SK-N-SH treated with all-trans-retinoic acid at 6 μM for 48 hours (cell line): ENCODE results near the gene SRSF1.

ENCODE experiments used
- ATAC-seq: fragments of 200-7000 bp; cut with Tn5 transposase; 3 replicates; pipeline ENCODE4 v1.9.1; 2020; ENCODE audit warnings: mild to moderate bottlenecking, moderate library complexity
- ARNTL ChIP-seq: fragments of 450-650 bp; formaldehyde crosslinking; IDR thresholded peaks from 2 replicates; pipeline ENCODE4 v1.5.0; 2020; ENCODE audit warnings: low read depth, mild to moderate bottlenecking, moderate library complexity, borderline replicate concordance
- BACH2 ChIP-seq: fragments of 250-450 bp; sonication (Bioruptor Pico); IDR thresholded peaks from 2 replicates; pipeline ENCODE4 v1.9.0; 2021; ENCODE audit warnings: mild to moderate bottlenecking, borderline replicate concordance
- CSDC2 ChIP-seq: fragments of 250-450 bp; sonication (Bioruptor Pico); IDR thresholded peaks from 2 replicates; pipeline ENCODE4 v1.5.0; 2020; ENCODE audit warnings: mild to moderate bottlenecking, moderate library complexity
- ESRRG ChIP-seq: fragments of 250-450 bp; sonication (Bioruptor Pico); IDR thresholded peaks from 2 replicates; pipeline ENCODE4 v1.6.1; 2021; ENCODE audit warnings: mild to moderate bottlenecking
- GLIS3 ChIP-seq: fragments of 250-450 bp; sonication (Bioruptor Pico); IDR thresholded peaks from 2 replicates; pipeline ENCODE4 v1.5.0; 2020; ENCODE audit warnings: mild to moderate bottlenecking, moderate library complexity
- ISL1 ChIP-seq: fragments of 250-450 bp; sonication (Bioruptor Pico); IDR thresholded peaks from 2 replicates; pipeline ENCODE4 v2.1.2; 2022; ENCODE audit warnings: mild to moderate bottlenecking, moderate library complexity
- PPARA ChIP-seq: fragments of 250-450 bp; sonication (Bioruptor Pico); IDR thresholded peaks from 2 replicates; pipeline ENCODE4 v1.5.0; 2020; ENCODE audit warnings: mild to moderate bottlenecking, borderline replicate concordance
- RARB ChIP-seq: fragments of 250-450 bp; sonication (Bioruptor Pico); IDR thresholded peaks from 2 replicates; pipeline ENCODE4 v1.8.0; 2021; ENCODE audit warnings: mild to moderate bottlenecking, moderate library complexity
- SNAI2 ChIP-seq: fragments of 250-450 bp; sonication (Bioruptor Pico); IDR thresholded peaks from 2 replicates; pipeline ENCODE4 v1.5.0; 2020; ENCODE audit warnings: mild to moderate bottlenecking, moderate library complexity
- TCF4 ChIP-seq: fragments of 250-450 bp; sonication (Bioruptor Pico); IDR thresholded peaks from 2 replicates; pipeline ENCODE4 v1.8.0; 2021; ENCODE audit warnings: mild to moderate bottlenecking, moderate library complexity, borderline replicate concordance
- TOX ChIP-seq: fragments of 250-450 bp; sonication (Bioruptor Pico); IDR thresholded peaks from 2 replicates; pipeline ENCODE4 v1.8.0; 2021; ENCODE audit warnings: mild to moderate bottlenecking, moderate library complexity, borderline replicate concordance
- ZC3H10 ChIP-seq: fragments of 250-450 bp; sonication (Bioruptor Pico); IDR thresholded peaks from 2 replicates; pipeline ENCODE4 v1.5.1; 2021; ENCODE audit warnings: mild to moderate bottlenecking, moderate library complexity
- ZFP3 ChIP-seq: fragments of 250-450 bp; sonication (Bioruptor Pico); IDR thresholded peaks from 2 replicates; pipeline ENCODE4 v1.5.0; 2020; ENCODE audit warnings: mild to moderate bottlenecking, moderate library complexity
- ZFP30 ChIP-seq: fragments of 450-650 bp; formaldehyde crosslinking; IDR thresholded peaks from 2 replicates; pipeline ENCODE4 v1.5.0; 2022; ENCODE audit warnings: mild to moderate bottlenecking, moderate library complexity
- ZNF565 ChIP-seq: fragments of 450-650 bp; formaldehyde crosslinking; conservative IDR thresholded peaks from 2 replicates; pipeline ENCODE4 v1.5.0; 2020; ENCODE audit warnings: low read depth, mild to moderate bottlenecking, moderate library complexity
- ZNF70 ChIP-seq: fragments of 450-650 bp; formaldehyde crosslinking; IDR thresholded peaks from 2 replicates; pipeline ENCODE4 v1.5.0; 2020; ENCODE audit warnings: mild to moderate bottlenecking, moderate library complexity
- ZNF8 ChIP-seq: fragments of 450-650 bp; formaldehyde crosslinking; IDR thresholded peaks from 2 replicates; pipeline ENCODE4 v1.5.0; 2020; ENCODE audit warnings: mild to moderate bottlenecking, moderate library complexity
- TF ChIP-seq, protein P1 (sequence below): fragments of 250-450 bp; sonication (Bioruptor Pico); IDR thresholded peaks from 2 replicates; pipeline ENCODE4 v1.5.0; 2020; ENCODE audit warnings: mild to moderate bottlenecking, moderate library complexity
- TF ChIP-seq, protein P2 (sequence below): fragments of 250-450 bp; sonication (Bioruptor Pico); IDR thresholded peaks from 2 replicates; pipeline ENCODE4 v1.5.1; 2021; ENCODE audit warnings: mild to moderate bottlenecking, moderate library complexity
- TF ChIP-seq, protein P3 (sequence below): fragments of 250-450 bp; sonication (Bioruptor Pico); IDR thresholded peaks from 2 replicates; pipeline ENCODE4 v1.8.0; 2021; ENCODE audit warnings: low read depth, mild to moderate bottlenecking, moderate library complexity, borderline replicate concordance
- TF ChIP-seq, protein P4 (sequence below): fragments of 250-450 bp; sonication (Bioruptor Pico); IDR thresholded peaks from 2 replicates; pipeline ENCODE4 v1.8.0; 2020; ENCODE audit warnings: mild to moderate bottlenecking, moderate library complexity, borderline replicate concordance
- TF ChIP-seq, protein P5 (sequence below): fragments of 250-450 bp; sonication (Bioruptor Pico); IDR thresholded peaks from 2 replicates; pipeline ENCODE4 v1.5.1; 2020; ENCODE audit warnings: low read depth, mild to moderate bottlenecking, moderate library complexity

SRSF1 gene

DNA sequence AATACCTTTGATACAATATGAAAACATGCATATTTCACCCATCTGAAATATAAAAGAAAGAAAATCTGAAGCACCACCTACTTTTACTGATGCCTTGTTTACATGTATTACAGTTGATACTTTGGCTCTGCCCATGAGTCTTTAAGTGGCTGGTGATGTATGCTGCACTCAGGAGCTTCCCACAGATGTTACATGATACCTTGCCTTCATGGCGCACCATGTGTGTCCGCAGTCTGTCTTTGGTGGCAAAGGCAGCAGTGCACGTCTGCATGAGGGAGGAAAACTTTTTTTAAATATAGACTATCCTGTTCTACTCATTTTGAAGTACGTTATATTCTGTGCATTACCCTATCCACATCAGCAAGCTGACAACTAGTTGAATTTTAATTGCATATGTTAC is 26.5 kb downstream of the SRSF1 start:
- TF ChIP-seq, protein P1, sequence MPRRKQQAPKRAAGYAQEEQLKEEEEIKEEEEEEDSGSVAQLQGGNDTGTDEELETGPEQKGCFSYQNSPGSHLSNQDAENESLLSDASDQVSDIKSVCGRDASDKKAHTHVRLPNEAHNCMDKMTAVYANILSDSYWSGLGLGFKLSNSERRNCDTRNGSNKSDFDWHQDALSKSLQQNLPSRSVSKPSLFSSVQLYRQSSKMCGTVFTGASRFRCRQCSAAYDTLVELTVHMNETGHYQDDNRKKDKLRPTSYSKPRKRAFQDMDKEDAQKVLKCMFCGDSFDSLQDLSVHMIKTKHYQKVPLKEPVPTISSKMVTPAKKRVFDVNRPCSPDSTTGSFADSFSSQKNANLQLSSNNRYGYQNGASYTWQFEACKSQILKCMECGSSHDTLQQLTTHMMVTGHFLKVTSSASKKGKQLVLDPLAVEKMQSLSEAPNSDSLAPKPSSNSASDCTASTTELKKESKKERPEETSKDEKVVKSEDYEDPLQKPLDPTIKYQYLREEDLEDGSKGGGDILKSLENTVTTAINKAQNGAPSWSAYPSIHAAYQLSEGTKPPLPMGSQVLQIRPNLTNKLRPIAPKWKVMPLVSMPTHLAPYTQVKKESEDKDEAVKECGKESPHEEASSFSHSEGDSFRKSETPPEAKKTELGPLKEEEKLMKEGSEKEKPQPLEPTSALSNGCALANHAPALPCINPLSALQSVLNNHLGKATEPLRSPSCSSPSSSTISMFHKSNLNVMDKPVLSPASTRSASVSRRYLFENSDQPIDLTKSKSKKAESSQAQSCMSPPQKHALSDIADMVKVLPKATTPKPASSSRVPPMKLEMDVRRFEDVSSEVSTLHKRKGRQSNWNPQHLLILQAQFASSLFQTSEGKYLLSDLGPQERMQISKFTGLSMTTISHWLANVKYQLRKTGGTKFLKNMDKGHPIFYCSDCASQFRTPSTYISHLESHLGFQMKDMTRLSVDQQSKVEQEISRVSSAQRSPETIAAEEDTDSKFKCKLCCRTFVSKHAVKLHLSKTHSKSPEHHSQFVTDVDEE (CRISPR knock-in tag), result no peak
- TF ChIP-seq, protein P2, sequence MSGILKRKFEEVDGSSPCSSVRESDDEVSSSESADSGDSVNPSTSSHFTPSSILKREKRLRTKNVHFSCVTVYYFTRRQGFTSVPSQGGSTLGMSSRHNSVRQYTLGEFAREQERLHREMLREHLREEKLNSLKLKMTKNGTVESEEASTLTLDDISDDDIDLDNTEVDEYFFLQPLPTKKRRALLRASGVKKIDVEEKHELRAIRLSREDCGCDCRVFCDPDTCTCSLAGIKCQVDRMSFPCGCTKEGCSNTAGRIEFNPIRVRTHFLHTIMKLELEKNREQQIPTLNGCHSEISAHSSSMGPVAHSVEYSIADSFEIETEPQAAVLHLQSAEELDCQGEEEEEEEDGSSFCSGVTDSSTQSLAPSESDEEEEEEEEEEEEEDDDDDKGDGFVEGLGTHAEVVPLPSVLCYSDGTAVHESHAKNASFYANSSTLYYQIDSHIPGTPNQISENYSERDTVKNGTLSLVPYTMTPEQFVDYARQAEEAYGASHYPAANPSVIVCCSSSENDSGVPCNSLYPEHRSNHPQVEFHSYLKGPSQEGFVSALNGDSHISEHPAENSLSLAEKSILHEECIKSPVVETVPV, result no peak
- TF ChIP-seq CSDC2 (CRISPR knock-in tag), result no peak
- TF ChIP-seq RARB (CRISPR knock-in tag), result no peak
- no peak for TF ChIP-seq ESRRG (CRISPR knock-in tag)
- TF ChIP-seq SNAI2 (CRISPR knock-in tag), result no peak
- TF ChIP-seq BACH2 (CRISPR knock-in tag), result no peak
- TF ChIP-seq ZFP30 (CRISPR knock-in tag), result no peak
- ATAC-seq, result no peak

DNA sequence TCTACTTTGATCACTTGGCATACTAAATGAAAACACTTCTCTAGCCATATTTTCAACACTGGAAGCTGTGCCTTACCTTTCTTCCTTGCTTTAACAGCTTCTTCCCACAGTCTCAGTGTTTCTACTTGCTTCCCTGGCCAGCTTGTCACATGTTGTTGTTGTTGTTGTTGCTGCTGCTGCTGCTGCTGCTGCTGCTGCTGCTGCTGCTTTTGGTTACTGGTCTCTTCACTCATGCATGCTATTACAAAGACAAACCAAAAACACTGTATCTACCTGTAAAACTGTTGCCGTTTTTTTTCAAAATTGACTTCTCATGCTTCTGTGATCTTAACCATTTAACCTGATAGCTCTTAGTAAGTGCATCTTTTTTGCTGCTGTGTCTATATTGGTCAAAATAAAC is 28.0 kb downstream of the SRSF1 start:
- TF ChIP-seq ZC3H10 (CRISPR knock-in tag) (no peak), PPARA (CRISPR knock-in tag) (no peak), BACH2 (CRISPR knock-in tag) (no peak), ZNF565 (CRISPR knock-in tag) (no peak)
- TF ChIP-seq, protein P3, sequence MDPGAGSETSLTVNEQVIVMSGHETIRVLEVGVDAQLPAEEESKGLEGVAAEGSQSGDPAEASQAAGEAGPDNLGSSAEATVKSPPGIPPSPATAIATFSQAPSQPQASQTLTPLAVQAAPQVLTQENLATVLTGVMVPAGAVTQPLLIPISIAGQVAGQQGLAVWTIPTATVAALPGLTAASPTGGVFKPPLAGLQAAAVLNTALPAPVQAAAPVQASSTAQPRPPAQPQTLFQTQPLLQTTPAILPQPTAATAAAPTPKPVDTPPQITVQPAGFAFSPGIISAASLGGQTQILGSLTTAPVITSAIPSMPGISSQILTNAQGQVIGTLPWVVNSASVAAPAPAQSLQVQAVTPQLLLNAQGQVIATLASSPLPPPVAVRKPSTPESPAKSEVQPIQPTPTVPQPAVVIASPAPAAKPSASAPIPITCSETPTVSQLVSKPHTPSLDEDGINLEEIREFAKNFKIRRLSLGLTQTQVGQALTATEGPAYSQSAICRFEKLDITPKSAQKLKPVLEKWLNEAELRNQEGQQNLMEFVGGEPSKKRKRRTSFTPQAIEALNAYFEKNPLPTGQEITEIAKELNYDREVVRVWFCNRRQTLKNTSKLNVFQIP (CRISPR knock-in tag), result no peak
- TF ChIP-seq, protein P4, sequence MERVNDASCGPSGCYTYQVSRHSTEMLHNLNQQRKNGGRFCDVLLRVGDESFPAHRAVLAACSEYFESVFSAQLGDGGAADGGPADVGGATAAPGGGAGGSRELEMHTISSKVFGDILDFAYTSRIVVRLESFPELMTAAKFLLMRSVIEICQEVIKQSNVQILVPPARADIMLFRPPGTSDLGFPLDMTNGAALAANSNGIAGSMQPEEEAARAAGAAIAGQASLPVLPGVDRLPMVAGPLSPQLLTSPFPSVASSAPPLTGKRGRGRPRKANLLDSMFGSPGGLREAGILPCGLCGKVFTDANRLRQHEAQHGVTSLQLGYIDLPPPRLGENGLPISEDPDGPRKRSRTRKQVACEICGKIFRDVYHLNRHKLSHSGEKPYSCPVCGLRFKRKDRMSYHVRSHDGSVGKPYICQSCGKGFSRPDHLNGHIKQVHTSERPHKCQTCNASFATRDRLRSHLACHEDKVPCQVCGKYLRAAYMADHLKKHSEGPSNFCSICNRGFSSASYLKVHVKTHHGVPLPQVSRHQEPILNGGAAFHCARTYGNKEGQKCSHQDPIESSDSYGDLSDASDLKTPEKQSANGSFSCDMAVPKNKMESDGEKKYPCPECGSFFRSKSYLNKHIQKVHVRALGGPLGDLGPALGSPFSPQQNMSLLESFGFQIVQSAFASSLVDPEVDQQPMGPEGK (CRISPR knock-in tag), result no peak
- ATAC-seq, result no peak

DNA sequence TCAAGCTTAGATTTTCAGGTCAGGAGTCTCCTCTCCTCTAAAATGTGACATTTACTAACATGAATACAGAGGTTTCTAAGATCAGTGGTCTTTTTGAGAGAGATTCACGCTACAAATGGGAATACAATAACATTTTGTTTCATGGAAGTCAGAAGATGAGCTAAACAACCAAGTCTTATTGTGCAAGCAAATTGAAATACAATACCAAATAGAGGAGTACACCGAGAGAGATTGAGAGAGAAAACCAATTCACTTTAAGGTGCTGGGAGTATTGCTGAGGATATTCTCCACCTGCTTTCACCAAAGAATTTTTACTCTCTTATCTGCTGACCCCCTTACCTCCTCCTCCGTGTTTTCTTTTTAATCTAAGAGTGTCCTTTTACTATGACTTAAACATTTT is 30.5 kb downstream of the SRSF1 start:
- no peak for TF ChIP-seq ISL1 (CRISPR knock-in tag)
- no peak for TF ChIP-seq SNAI2 (CRISPR knock-in tag)
- TF ChIP-seq TCF4, result no peak
- no peak for TF ChIP-seq TOX
- TF ChIP-seq GLIS3 (CRISPR knock-in tag), result no peak
- TF ChIP-seq ARNTL (CRISPR knock-in tag), result no peak
- no peak for TF ChIP-seq CSDC2 (CRISPR knock-in tag)
- TF ChIP-seq, protein P5, sequence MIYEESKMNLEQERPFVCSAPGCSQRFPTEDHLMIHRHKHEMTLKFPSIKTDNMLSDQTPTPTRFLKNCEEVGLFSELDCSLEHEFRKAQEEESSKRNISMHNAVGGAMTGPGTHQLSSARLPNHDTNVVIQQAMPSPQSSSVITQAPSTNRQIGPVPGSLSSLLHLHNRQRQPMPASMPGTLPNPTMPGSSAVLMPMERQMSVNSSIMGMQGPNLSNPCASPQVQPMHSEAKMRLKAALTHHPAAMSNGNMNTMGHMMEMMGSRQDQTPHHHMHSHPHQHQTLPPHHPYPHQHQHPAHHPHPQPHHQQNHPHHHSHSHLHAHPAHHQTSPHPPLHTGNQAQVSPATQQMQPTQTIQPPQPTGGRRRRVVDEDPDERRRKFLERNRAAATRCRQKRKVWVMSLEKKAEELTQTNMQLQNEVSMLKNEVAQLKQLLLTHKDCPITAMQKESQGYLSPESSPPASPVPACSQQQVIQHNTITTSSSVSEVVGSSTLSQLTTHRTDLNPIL (CRISPR knock-in tag), result no peak
- TF ChIP-seq RARB (CRISPR knock-in tag), result no peak
- no peak for TF ChIP-seq ZNF565 (CRISPR knock-in tag)
- TF ChIP-seq, protein P1 (CRISPR knock-in tag), result no peak
- TF ChIP-seq ZNF8 (CRISPR knock-in tag), result no peak
- no peak for TF ChIP-seq ZC3H10 (CRISPR knock-in tag)
- no peak for TF ChIP-seq ZFP30 (CRISPR knock-in tag)
- no peak for TF ChIP-seq ZFP3 (CRISPR knock-in tag)
- TF ChIP-seq PPARA (CRISPR knock-in tag), result no peak
- TF ChIP-seq ZNF70 (CRISPR knock-in tag), result no peak
- TF ChIP-seq, protein P2, result no peak
- no peak for TF ChIP-seq BACH2 (CRISPR knock-in tag)
- no peak for TF ChIP-seq ESRRG (CRISPR knock-in tag)
- no peak for ATAC-seq
